Measurements from ENCODE around the gene DHX35. TPM values are rescaled to one million over a fixed set of nuclear protein-coding genes. Genes with fewer than 3 reads are reported as not detected.

Gene DHX35
- total RNA-seq, 1 donor from 2014 or later: 15.8 TPM

DNA sequence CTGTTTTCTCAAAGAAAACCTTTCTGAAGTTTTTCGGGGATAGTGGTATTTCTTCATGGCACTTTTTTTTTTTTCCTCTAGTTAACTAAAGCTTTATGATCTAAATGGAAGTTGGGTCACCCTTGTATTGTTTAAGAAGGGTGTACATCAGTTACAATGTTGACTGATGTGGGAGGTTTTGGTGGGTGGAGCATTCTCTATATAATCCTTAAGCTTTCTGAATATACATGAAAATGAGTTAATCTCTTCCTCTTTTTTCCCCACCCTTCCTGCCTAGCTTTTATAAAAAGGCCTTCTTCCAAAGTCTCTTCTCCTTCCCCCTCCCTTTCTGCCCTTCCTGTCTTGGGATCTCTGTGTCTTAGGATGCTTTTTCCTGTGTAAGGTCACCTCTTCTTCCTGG lies 47.2 kb downstream of the DHX35 start:
- DNase-seq: no peak
- Histone ChIP-seq H3K4me3 (no peak overlapping the region), H3K36me3 (peaks cover 98% of the 10 kb centered on the region), H3K9me3 (replicated peaks) (no peaks in the 10 kb centered on the region), H3K27me3 (ENCODE audit: low read depth) (no peaks in the 10 kb centered on the region), H3K27ac (replicated peaks) (peak overlapping the region; percentile 49), H3K4me1 (peaks cover 21% of the 10 kb centered on the region)
- TF ChIP-seq, protein P1, sequence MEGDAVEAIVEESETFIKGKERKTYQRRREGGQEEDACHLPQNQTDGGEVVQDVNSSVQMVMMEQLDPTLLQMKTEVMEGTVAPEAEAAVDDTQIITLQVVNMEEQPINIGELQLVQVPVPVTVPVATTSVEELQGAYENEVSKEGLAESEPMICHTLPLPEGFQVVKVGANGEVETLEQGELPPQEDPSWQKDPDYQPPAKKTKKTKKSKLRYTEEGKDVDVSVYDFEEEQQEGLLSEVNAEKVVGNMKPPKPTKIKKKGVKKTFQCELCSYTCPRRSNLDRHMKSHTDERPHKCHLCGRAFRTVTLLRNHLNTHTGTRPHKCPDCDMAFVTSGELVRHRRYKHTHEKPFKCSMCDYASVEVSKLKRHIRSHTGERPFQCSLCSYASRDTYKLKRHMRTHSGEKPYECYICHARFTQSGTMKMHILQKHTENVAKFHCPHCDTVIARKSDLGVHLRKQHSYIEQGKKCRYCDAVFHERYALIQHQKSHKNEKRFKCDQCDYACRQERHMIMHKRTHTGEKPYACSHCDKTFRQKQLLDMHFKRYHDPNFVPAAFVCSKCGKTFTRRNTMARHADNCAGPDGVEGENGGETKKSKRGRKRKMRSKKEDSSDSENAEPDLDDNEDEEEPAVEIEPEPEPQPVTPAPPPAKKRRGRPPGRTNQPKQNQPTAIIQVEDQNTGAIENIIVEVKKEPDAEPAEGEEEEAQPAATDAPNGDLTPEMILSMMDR (IDR thresholded peaks at IDR 0.05; ENCODE audit: borderline replicate concordance): no peak
- intact Hi-C loops (cut with micrococcal nuclease): no loop called here

DNA sequence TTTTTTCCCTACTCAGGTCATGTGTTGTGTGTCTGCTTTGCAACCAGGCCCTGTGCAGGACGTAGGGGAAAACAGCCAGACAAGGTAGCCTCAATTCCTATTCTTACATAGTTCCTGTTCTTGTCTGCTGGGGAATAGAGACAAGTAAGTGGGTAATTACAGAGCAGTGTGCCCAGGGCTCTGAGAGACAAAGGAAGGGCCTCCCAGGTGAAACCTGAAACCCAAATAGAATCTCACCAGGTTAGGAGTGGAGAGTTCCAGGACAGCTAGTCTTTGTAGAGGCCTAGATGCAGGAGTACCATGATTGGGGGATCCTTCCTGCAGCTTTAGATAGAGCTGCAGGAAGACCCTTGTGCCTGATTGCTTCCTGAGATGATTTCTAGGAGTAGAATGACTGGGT lies 48.4 kb downstream of the DHX35 start:
- DNase-seq: no peak
- Histone ChIP-seq H3K4me3 (no peak overlapping the region), H3K4me1 (peaks cover 19% of the 10 kb centered on the region), H3K36me3 (peaks cover 98% of the 10 kb centered on the region), H3K27ac (replicated peaks) (no peak overlapping the region), H3K27me3 (ENCODE audit: low read depth) (no peaks in the 10 kb centered on the region), H3K9me3 (replicated peaks) (no peaks in the 10 kb centered on the region)
- TF ChIP-seq, protein P1 (IDR thresholded peaks at IDR 0.05; ENCODE audit: borderline replicate concordance): no peak
- intact Hi-C loops (cut with micrococcal nuclease): no loop called here

DNA sequence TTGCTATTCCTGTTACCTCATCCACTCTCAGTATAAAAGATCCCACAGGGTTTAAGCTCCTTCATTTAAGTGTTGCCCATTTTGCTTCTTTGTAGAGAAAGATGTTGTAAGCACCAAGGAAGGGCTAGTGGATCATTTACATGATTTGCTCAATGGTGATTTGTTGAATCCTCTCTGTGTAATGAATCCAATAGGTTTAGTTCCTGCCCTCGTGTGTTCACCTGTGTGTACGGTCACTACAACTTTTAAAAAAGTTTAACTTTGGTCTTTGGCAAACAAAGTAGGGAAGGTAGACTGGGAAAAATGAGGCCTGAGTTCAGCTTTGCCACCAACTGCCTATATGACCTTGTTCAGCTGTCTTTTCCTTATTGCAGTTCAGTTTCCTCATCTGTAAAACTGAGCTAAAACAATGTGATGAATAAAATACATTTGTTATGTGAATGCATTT lies 51.5 kb downstream of the DHX35 start:
- no peaks in the 10 kb centered on the region for H3K27me3 ChIP-seq (ENCODE audit: low read depth)
- peaks cover 10% of the 10 kb centered on the region for H3K4me1 ChIP-seq
- H3K36me3 ChIP-seq: peaks cover 91% of the 10 kb centered on the region
- intact Hi-C loops (cut with micrococcal nuclease): no loop called here
- TF ChIP-seq, protein P1 (IDR thresholded peaks at IDR 0.05; ENCODE audit: borderline replicate concordance): no peak
- no peaks in the 10 kb centered on the region for H3K9me3 ChIP-seq (replicated peaks)
- no peak overlapping the region for H3K27ac ChIP-seq (replicated peaks)
- no peak for DNase-seq
- H3K4me3 ChIP-seq: no peak overlapping the region

DNA sequence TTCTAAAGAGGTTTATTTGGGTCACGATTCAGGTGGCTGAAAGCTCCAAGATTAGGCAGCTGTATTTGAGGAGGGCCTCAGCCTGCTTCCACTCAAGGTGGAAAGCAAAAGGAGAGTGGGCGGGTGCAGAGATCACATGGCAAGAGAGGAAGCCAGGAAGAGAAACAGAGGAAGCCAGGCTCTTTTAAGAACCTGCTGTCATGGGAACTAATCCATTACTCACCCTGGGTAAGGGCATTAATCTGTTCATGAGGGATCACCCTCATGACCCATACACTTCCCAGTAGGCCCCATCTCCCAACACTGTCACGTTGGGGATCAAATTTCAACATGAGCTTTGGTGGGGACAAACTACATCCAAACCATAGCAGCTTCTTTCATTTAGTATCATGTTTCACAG lies 53.9 kb downstream of the DHX35 start:
- Histone ChIP-seq H3K4me1 (no peaks in the 10 kb centered on the region), H3K36me3 (peaks cover 91% of the 10 kb centered on the region), H3K9me3 (replicated peaks) (no peaks in the 10 kb centered on the region), H3K4me3 (no peak overlapping the region), H3K27ac (replicated peaks) (no peak overlapping the region), H3K27me3 (ENCODE audit: low read depth) (no peaks in the 10 kb centered on the region)
- TF ChIP-seq, protein P1 (IDR thresholded peaks at IDR 0.05; ENCODE audit: borderline replicate concordance): no peak
- intact Hi-C loops (cut with micrococcal nuclease): no loop called here
- no peak for DNase-seq

DNA sequence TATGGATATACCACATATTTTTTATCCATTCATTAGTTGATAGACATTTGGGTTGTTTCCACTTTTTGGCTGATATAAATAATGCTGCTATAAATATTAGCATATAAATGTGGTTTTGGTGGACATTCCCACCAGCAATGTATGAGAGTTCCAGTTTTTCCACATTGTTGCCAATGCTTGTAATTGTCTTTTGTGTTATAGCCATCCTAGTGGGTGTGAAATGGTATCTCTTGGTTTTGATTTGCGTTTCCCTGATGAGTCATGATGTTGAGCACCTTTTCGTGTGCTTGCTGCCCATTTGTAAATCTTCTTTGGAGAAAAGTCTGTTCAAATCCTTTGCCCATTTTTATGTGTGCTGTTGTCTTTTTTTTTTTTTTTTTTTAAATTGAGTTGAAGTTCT lies 54.4 kb downstream of the DHX35 start:
- Histone ChIP-seq H3K27me3 (ENCODE audit: low read depth) (no peaks in the 10 kb centered on the region), H3K36me3 (peaks cover 90% of the 10 kb centered on the region), H3K27ac (replicated peaks) (no peak overlapping the region), H3K9me3 (replicated peaks) (no peaks in the 10 kb centered on the region), H3K4me3 (no peak overlapping the region), H3K4me1 (no peaks in the 10 kb centered on the region)
- DNase-seq: no peak
- TF ChIP-seq, protein P1 (IDR thresholded peaks at IDR 0.05; ENCODE audit: borderline replicate concordance): no peak
- intact Hi-C loops (cut with micrococcal nuclease): no loop called here

DNA sequence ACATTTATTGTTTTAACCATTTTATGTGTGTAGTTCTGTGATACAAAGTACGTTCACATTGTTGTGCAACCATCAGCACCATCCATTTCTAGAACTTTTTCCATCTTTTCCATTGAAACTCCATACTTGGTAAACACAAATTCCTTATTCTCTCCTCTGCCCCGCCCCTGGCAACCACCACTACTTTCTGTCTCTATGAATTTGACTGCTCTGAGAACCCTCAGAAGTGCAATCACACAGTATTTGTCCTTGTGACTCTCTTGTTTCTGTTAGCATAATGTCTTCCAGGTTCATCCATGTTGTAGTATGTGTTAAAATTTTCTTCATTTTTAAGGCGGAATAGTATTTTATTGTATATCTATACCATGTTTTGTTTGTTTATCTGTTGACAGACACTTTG lies 56.9 kb downstream of the DHX35 start:
- H3K27ac ChIP-seq (replicated peaks): no peak overlapping the region
- intact Hi-C loops (cut with micrococcal nuclease): no loop called here
- H3K4me3 ChIP-seq: no peak overlapping the region
- TF ChIP-seq, protein P1 (IDR thresholded peaks at IDR 0.05; ENCODE audit: borderline replicate concordance): no peak
- H3K4me1 ChIP-seq: no peaks in the 10 kb centered on the region
- no peak for DNase-seq
- peaks cover 92% of the 10 kb centered on the region for H3K36me3 ChIP-seq
- H3K27me3 ChIP-seq (ENCODE audit: low read depth): no peaks in the 10 kb centered on the region
- H3K9me3 ChIP-seq (replicated peaks): no peaks in the 10 kb centered on the region
